Fibroblast of skin of left biceps (primary cell): Measurements from ENCODE around the gene TFAP2A.

Experiments
- DNase-seq, 2 experiments: peaks; one replicate each; pipeline ENCODE4 v3.0.0-alpha.2; 2013; ENCODE audit warnings: low read depth in 2 of 2

Gene TFAP2A

GRCh38 chr6:10414756-10415616, at the start of gene TFAP2A:
TFAP2A (minus strand) TSS chr6:10415074; CDS start chr6:10414991, 83 bp downstream.
- no peak for DNase-seq

- DNase-seq = no peak
Measured at GRCh38 chr6:10463491-10464481, 48.9 kb upstream of the TFAP2A start.

- DNase-seq = no peak
Measured at GRCh38 chr6:10463040-10463439, 48.2 kb upstream of the TFAP2A start.

GRCh38 chr6:10461850-10462249, 47.0 kb upstream of the TFAP2A start:
- no peak for DNase-seq

DNA sequence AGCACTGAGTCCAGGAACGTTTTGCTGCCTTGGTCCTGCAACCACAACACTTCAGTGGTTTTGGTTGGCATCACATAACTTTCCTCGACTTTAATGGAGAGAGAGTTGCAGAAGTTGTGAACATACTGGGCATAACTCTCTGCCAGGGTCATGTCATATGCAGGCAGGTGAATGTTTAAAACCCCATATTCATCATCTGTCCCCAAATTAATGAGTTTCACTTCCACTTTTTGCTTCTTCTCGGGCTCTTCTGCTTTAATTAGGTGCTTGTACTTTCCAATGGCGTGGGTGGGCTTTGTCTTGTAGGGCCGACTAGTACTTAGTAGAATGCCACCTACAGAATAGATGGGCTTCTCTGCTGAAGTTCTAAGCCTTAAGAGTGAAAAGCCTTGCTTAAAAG, 45.2 kb upstream of the TFAP2A start:
- DNase-seq = no peak

- no peak for DNase-seq
Measured at GRCh38 chr6:10458287-10458686, 43.4 kb upstream of the TFAP2A start.

- DNase-seq = no peak
Measured at GRCh38 chr6:10453596-10453995, 38.7 kb upstream of the TFAP2A start.

DNA sequence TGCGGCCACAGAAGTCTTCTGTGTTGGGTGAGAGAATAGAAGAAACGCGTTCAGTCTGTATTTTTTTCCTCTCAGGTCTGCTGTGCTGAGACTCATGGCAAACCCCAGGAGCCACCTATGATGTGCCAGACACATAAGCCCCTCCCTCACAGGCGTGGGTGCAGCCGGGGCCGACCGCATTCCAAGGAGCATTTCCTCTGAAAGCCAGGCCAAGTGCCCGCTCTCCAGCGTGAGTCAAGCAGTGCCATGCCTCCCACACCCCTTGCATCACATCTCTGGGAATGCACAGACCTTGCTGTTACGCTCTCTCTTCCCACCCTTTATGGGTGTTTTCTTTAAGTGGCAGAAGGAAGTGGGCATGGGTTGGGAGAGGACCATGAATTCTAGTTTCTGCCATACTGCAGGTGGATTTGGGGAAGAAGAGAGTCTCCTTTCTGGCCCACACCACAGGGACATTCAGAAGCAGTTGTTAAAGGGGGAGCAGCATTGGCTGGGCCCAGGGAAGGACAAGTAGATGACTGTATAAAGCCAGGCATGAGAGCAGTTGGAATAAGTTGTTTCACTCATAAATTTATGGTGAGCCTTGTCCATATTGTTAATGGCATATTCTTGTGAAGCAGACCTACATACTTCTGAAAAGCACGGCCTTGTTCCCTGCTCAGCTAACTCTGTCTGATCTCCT, 37.1 kb upstream of the TFAP2A start:
- no peak for DNase-seq

DNA sequence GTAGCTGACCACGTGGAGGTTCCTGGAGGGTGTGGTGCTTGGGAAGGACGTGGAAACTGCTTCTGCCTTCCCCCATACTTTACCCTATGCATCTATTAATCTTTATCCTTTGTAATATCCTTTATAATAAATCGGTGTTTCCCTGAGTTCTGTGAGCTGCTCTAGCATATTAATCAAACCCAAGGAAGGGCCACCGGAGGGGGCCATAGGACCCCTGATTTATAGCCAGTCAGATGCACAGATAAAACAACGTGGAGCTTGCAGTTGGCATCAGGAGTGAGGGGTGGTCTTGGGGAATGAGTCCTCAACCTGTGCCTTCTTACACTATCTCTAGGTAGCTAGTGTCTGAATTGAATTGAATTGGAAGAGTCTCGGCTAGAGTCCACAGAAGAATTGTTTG, 36.5 kb upstream of the TFAP2A start:
- no peak for DNase-seq

GRCh38 chr6:10449751-10450150, 34.9 kb upstream of the TFAP2A start:
- no peak for DNase-seq

GRCh38 chr6:10448096-10448495, 33.2 kb upstream of the TFAP2A start:
- no peak for DNase-seq

DNA sequence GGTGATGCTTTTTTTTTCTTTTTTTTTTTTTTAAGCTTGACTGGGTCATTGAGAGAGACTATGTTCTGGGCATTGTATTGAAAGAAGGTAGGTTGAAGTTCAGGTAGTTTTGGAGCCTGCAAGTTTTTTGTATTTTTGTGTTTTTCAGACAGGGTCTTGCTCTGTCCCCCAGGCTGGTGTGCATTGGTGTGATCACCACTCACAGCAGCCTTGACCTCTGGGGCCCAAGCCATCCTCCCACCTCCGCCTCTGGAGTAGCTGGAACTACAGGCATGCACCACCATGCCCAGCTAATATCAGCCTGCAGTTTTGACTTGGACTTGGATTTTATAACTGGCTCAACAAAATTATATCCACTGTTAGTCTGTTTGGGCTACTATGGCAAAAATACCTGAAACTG, 31.7 kb upstream of the TFAP2A start:
- DNase-seq = no peak

DNA sequence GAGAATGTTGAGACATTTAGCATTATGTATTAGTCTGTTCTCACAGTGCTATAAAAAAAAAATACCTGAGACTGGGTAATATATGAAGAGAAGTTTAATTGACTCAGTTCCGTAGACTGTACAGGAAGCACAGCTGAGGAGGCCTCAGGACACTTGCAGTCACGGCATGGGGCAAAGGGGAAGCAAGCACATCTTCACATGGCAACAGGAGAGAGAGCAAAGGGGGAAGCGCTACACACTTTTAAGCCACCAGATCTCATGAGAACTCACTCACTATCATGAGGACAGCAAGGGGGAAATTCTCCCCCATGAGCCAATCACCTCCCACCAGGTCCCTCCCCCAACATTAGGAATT, 26.8 kb upstream of the TFAP2A start:
- no peak for DNase-seq

DNA sequence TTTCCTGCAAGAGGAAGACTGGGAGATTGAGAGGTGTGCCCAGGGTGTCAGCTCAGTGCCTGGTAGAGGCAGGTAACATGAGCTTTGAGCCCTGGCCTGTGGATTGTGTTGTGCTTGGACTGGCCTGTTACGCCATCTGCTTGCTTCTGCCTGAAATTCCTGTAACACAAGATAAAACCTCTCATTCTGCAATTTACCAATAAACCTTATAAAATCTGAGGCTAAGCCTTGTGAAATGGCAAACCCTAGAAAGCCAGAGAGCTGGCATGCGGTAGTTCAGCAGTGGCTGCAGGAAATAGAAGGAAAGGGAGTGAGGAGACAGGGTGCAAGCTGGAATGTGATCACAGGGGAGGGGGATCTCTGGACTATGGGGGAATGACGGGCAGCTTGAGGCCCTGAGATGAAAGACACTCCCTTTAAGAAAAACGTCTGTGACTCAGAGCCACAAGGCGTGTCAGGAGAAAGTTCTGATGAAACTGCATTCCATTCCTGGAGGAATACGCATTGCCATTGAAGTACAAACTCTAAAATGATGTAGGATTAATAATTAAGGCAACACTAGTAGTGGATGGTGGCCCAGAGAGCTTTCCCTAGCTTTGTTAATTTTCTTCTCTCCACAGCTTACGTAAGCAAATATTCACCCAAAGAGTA, 26.3 kb upstream of the TFAP2A start:
- DNase-seq = peak; percentile 32 to 46

GRCh38 chr6:10437891-10438290, 23.0 kb upstream of the TFAP2A start:
- DNase-seq = no peak

GRCh38 chr6:10434235-10434634, 19.4 kb upstream of the TFAP2A start:
- no peak for DNase-seq

DNA sequence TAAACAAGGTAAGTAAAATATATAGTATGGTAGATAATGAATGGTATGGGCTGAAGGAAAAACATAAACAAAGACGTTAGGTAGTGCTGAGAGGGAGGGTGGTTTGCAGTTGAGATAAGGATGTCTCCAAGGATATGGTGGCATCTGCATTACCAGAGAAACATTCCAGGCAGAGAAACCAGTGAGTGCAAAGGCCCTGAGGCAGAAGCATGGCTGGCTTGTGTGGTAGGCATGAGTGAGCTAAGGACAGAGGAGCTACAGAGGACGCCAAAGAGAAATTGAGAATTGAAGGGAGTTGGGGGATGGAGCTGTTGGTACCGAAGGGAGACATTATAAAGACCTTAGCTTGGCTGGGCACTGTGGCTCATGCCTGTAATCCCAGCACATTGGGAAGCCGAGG, 18.4 kb upstream of the TFAP2A start:
- no peak for DNase-seq

- no peak for DNase-seq
Measured at GRCh38 chr6:10431423-10432164, 16.7 kb upstream of the TFAP2A start.

DNA sequence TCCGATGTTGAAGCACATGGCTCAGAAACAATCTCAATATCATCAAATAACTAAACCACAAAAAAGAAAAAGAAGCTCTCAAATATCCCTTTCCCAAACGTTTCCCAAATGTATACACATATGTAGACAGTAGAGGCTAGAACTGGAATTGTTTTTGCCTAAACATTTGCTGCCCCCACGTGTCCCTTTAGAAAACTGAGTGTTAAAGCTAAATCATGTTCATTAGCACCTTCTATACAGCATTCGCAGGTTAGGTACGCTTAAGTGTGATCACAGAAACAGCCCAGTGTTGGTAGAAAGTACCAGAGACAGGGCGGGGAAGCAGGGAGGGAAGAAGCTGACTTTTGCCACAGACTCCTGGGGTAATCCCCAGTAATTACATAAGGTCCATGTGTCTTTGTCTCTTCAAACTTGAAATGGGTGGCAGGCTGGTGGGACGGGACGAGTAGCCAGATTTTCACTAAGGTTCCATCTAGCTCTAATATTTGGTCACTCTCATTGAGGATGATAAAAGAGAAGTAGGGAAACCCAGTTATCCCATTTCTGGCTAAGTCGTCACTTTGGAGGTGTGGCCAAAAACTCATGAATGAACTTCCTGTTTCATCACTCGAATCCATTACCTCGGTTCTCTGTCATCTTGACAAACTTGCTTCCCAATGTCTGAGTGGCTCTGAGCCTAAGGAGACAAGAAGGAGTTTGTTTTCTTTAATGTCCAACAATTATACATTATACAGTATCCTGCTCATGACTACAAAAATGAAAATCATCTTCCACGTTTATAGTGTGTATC, 15.0 kb upstream of the TFAP2A start:
- DNase-seq = no peak

DNA sequence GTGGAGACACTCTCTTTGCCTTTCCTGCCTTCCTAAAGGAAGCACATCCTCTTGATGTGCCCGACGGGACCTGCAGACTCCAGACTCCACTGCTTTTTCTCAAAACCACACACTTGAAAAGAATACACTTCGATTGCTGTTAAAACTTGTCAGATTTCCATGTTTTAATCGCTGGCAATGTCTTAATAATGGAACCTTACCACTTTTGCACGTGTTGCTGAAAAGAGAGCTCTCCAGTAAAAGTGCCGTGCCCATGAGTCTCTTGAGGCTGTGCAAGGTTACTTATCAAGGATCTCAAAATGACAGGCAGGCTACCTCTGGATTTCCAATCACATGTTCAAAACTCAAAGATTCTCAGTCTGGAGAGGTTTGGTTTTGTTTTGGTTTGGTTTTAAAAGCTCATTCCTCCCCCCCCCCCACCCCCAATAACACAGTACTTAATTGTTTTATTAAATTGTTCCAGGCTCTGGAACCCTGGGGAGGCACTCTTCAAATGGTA, 12.0 kb upstream of the TFAP2A start:
- no peak for DNase-seq
